HepG2 (cell line): ENCODE data around the gene METTL23. TPM values are rescaled to one million over a fixed set of nuclear protein-coding genes. Genes with fewer than 3 reads are reported as not detected.
A peak's percentile ranks its signal among the peaks of the same experiment; 100 is the strongest.

ENCODE experiments used
- BORCS8-MEF2B ChIP-seq: sonication (generic); formaldehyde crosslinking; IDR thresholded peaks from 2 replicates; pipeline ENCODE4 v1.8.0; 2022; ENCODE audit warnings: mild to moderate bottlenecking, missing genetic modification reagents
- HOXA3 ChIP-seq: sonication (generic); formaldehyde crosslinking; IDR thresholded peaks from 2 replicates; pipeline ENCODE4 v1.5.0; 2020; ENCODE audit warnings: missing genetic modification reagents
- NFKB2 ChIP-seq: sonication (generic); formaldehyde crosslinking; IDR thresholded peaks from 2 replicates; pipeline ENCODE4 v1.4.0; 2020; ENCODE audit warnings: missing genetic modification reagents, borderline replicate concordance
- RBM22 ChIP-seq: fragments of 200-400 bp; formaldehyde crosslinking; optimal IDR thresholded peaks from 2 replicates; pipeline ENCODE3; 2017; ENCODE audit warnings: mild to moderate bottlenecking, low read length, moderate library complexity
- SALL1 ChIP-seq: sonication (generic); formaldehyde crosslinking; IDR thresholded peaks from 2 replicates; pipeline ENCODE4 v1.8.0; 2022; ENCODE audit warnings: mild to moderate bottlenecking, missing genetic modification reagents
- ZFY ChIP-seq: sonication (generic); formaldehyde crosslinking; IDR thresholded peaks from 2 replicates; pipeline ENCODE4 v1.4.0; 2020; ENCODE audit warnings: missing genetic modification reagents
- ZNF777 ChIP-seq: sonication (generic); formaldehyde crosslinking; IDR thresholded peaks from 2 replicates; pipeline ENCODE4 v1.4.0; 2020; ENCODE audit warnings: missing genetic modification reagents
- polyA plus RNA-seq, 8 experiments: library from polyadenylated mRNA; depleted of rRNA in 3 of 8; stranded (reverse) in 7 of 8; unstranded in 1 of 8; fragments of >200 nt; fragmentation: Illumina TruSeq in 4 of 8; extraction: Trizol in 4 of 8; gene quantifications; 2 replicates each; pipeline versions ENCODE4 v1.2.1 to v1.2.3, GENCODE V29; 2011 to 2016; ENCODE audit warnings: low read depth in 4 of 8, missing spikeins in 1 of 8, mixed read lengths in 1 of 8; ENCODE audit not compliant: insufficient read depth in 1 of 8
- total RNA-seq, 5 experiments: library from RNA; depleted of rRNA; stranded (reverse); fragments of >200 nt; fragmentation: Illumina TruSeq; extraction: Trizol; gene quantifications; 2 replicates each; pipeline ENCODE4 v1.2.3, GENCODE V29; 2016; ENCODE audit warnings: low read depth in 1 of 5
- TF ChIP-seq, protein P1 (sequence below): sonication (generic); formaldehyde crosslinking; IDR thresholded peaks from 2 replicates; pipeline ENCODE4 v1.4.0; 2020; ENCODE audit warnings: missing genetic modification reagents
- TF ChIP-seq, protein P2 (sequence below): sonication (generic); formaldehyde crosslinking; IDR thresholded peaks from 2 replicates; pipeline ENCODE4 v1.5.1; 2020; ENCODE audit warnings: missing genetic modification reagents, mild to moderate bottlenecking, borderline replicate concordance
- TF ChIP-seq, protein P3 (sequence below): sonication (generic); formaldehyde crosslinking; IDR thresholded peaks from 2 replicates; pipeline ENCODE4 v1.8.0; 2022; ENCODE audit warnings: missing genetic modification reagents, low read depth, mild to moderate bottlenecking, borderline replicate concordance
- TF ChIP-seq, protein P4 (sequence below): sonication (generic); formaldehyde crosslinking; IDR thresholded peaks from 2 replicates; pipeline ENCODE4 v1.5.0; 2020; ENCODE audit warnings: missing genetic modification reagents

The METTL23 gene
- total and polyA plus RNA-seq, 2 of the 13 experiments (the other 11 are each of a cell fraction or from before 2014, with no cell fraction given), result 39.9 to 104 TPM

DNA sequence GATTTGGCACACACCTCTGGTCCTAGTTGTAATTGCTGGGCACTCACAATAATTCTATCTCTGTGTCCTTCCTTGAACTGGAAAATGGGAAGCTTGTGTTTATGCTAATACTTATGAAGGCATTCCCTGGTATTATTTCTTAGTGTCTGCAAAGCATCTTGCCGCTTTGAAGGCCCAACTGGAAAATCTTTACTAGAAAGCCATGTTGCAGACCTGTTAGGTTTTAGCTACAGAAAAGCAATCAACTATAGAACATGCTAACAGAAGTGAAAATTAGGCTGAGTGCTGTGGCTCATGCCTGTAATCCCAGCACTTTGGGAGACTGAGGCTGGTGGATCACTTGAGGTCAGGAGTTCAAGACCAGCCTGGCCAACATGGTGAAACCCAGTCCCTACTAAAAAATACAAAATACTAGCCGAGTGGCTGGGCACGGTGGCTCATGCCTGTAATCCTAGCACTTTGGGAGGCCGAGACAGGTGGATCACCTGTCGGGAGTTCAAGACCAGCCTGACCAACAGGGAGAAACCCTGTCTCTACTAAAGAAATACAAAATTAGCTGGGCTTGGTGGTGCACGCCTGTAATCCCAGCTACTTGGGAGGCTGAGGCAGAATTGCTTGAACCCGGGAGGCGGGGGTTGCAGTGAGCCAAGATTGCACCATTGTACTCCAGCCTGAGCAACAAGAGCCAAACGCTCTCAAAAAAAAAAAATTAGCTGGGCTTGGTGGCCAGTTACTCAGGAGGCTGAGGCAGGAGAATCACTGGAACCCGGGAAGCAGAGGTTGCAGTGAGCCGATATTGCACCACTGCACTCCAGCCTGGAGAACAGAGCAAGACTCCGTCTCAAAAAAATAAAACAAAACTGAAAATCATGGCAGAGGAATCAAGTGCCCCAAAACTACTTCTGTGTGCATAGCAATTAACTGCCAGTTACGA is 5.4 kb downstream of the METTL23 start (continued):
- TF ChIP-seq, protein P1, sequence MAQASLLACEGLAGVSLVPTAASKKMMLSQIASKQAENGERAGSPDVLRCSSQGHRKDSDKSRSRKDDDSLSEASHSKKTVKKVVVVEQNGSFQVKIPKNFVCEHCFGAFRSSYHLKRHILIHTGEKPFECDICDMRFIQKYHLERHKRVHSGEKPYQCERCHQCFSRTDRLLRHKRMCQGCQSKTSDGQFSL, result 0 out of 2 replicates have a peak, but pooled peaks have one; percentile 22
- TF ChIP-seq NFKB2 (CRISPR knock-in tag), result peak; percentile 44; the same call in 1 of the 2 replicates
- 0 out of 2 replicates have a peak, but pooled peaks have one; percentile 27 for TF ChIP-seq BORCS8-MEF2B
- TF ChIP-seq RBM22, result peak; percentile 37
- TF ChIP-seq, protein P2, sequence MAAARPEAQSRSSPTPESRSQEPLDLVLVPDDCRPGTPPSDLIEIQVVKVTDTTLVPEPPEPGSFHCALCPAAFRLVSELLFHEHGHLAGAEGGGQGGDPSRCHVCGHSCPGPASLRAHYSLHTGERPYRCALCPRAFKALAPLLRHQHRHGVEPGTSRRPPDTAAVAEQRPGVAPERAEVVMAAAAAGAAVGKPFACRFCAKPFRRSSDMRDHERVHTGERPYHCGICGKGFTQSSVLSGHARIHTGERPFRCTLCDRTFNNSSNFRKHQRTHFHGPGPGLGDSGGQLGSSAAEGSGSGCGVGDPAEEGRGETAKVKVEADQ (CRISPR knock-in tag), result 0 out of 2 replicates have a peak, but pooled peaks have one; percentile 12
- TF ChIP-seq, protein P3, sequence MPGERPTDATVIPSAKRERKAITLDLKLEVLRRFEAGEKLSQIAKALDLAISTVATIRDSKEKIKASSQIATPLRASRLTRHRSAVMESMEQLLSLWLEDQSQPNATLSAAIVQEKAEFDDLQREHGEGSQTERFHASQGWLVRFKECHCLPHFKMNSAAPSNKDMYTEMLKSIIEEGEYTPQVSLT (CRISPR knock-in tag), result 0 out of 2 replicates have a peak, but pooled peaks have one; percentile 31
- 0 out of 2 replicates have a peak, but pooled peaks have one; percentile 9 for TF ChIP-seq SALL1 (CRISPR knock-in tag)
- TF ChIP-seq, protein P4, sequence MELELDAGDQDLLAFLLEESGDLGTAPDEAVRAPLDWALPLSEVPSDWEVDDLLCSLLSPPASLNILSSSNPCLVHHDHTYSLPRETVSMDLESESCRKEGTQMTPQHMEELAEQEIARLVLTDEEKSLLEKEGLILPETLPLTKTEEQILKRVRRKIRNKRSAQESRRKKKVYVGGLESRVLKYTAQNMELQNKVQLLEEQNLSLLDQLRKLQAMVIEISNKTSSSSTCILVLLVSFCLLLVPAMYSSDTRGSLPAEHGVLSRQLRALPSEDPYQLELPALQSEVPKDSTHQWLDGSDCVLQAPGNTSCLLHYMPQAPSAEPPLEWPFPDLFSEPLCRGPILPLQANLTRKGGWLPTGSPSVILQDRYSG (CRISPR knock-in tag), result 0 out of 2 replicates have a peak, but pooled peaks have one; percentile 29
- TF ChIP-seq ZFY (CRISPR knock-in tag), result 0 out of 2 replicates have a peak, but pooled peaks have one; percentile 20
- TF ChIP-seq ZNF777, result peak; percentile 10; the same call in 1 of the 2 replicates
- 0 out of 2 replicates have a peak, but pooled peaks have one; percentile 28 for TF ChIP-seq HOXA3 (CRISPR knock-in tag)
